COLO829 (cell line): ENCODE data around the gene CUEDC1.

Experiments used
- DNase-seq: peaks from one replicate; pipeline ENCODE4 v3.0.0; 2012; ENCODE audit warnings: low spot score

The CUEDC1 gene

GRCh38 chr17:57955183-57955931 lies at the start of gene CUEDC1:
Gene CUEDC1 (minus strand): TSS chr17:57955412. CDS start chr17:57885564, 69,848 bp downstream.
- peak; percentile 56 for DNase-seq

GRCh38 chr17:58004060-58004459 lies 48.8 kb upstream of the CUEDC1 start:
- no peak for DNase-seq

GRCh38 chr17:58002973-58003372 lies 47.8 kb upstream of the CUEDC1 start:
- DNase-seq = no peak

GRCh38 chr17:58002154-58002948 lies 47.1 kb upstream of the CUEDC1 start:
- no peak for DNase-seq

- no peak for DNase-seq
Observed at GRCh38 chr17:58001461-58002124, 46.4 kb upstream of the CUEDC1 start.

GRCh38 chr17:57999496-58000017 lies 44.3 kb upstream of the CUEDC1 start:
- no peak for DNase-seq

- DNase-seq = no peak
Observed at GRCh38 chr17:57999010-57999495, 43.8 kb upstream of the CUEDC1 start.

- DNase-seq = no peak
Observed at GRCh38 chr17:57997085-57997809, 42.0 kb upstream of the CUEDC1 start.

GRCh38 chr17:57995076-57995956 lies 40.1 kb upstream of the CUEDC1 start:
- peak; percentile 79 for DNase-seq

- DNase-seq = no peak
Observed at GRCh38 chr17:57994436-57994835, 39.2 kb upstream of the CUEDC1 start.

GRCh38 chr17:57993471-57994365 lies 38.5 kb upstream of the CUEDC1 start:
- no peak for DNase-seq

GRCh38 chr17:57991537-57991936 lies 36.3 kb upstream of the CUEDC1 start:
- no peak for DNase-seq

- DNase-seq = no peak
Observed at GRCh38 chr17:57990037-57990436, 34.8 kb upstream of the CUEDC1 start.

GRCh38 chr17:57988301-57989250 lies 33.4 kb upstream of the CUEDC1 start:
- no peak for DNase-seq

GRCh38 chr17:57987581-57988300 lies 32.5 kb upstream of the CUEDC1 start, which contains the start of gene VEZF1:
Gene VEZF1 (minus strand): TSS chr17:57988254. CDS start chr17:57988111, 143 bp downstream.
- no peak for DNase-seq

- DNase-seq = peak; percentile 72
Observed at GRCh38 chr17:57986841-57987580, 31.8 kb upstream of the CUEDC1 start.

- DNase-seq = peak; percentile 81
Observed at GRCh38 chr17:57985675-57985974, 30.4 kb upstream of the CUEDC1 start.
